Peyer's patch (tissue), 4 donors: ENCODE data around the gene PAQR9.

Experiments
- CTCF ChIP-seq, 6 experiments: fragments of 450-650 bp in 4 of 6; fragments of 200-600 bp in 2 of 6; sonication (generic) in 1 of 6; IDR thresholded peaks; one replicate each; pipeline ENCODE4 v1.5.1; 2017 to 2019; ENCODE audit warnings: antibody characterized with exemption in 6 of 6, mild to moderate bottlenecking in 3 of 6, moderate library complexity in 1 of 6
- POLR2A ChIP-seq, 2 donors: fragments of 450-650 bp; IDR thresholded peaks; one replicate each; pipeline ENCODE4 v1.5.1; 2017; ENCODE audit warnings: antibody characterized with exemption in 2 of 2, mild to moderate bottlenecking in 2 of 2, moderate library complexity in 2 of 2

GRCh38 chr3:142972092-142972753, 8.7 kb upstream of the PAQR9 start:
- TF ChIP-seq CTCF (IDR thresholded peaks at IDR 0.05) (no peak), POLR2A (IDR thresholded peaks at IDR 0.05) (no peak)
